IMR-90 (cell line): ENCODE results near the gene DUSP8. TPM values are rescaled to one million over a fixed set of nuclear protein-coding genes. Genes with fewer than 3 reads are reported as not detected.

Experiments used
- ATAC-seq: fragments of 200-7000 bp; cut with Tn5 transposase; 2 replicates; pipeline ENCODE4 v1.9.1; 2020; ENCODE audit warnings: low read depth, mild to moderate bottlenecking, moderate library complexity
- BruUV-seq: library from RNA; stranded (reverse); fragments of 400-500 nt; replicated peaks from 2 replicates; lab custom pipeline; 2021; lab: Mats Ljungman, UMichigan
- CTCF ChIA-PET: fragments of 300-600 bp; formaldehyde crosslinking; extraction: SDS; loops from one replicate; lab custom pipeline; 2021; ENCODE audit warnings: antibody characterized with exemption; lab: Yijun Ruan, JAX
- POLR2A ChIA-PET: fragments of 300-600 bp; sonication (Branson Sonifier 250); formaldehyde crosslinking; loops from one replicate; lab custom pipeline; 2022; ENCODE audit warnings: antibody characterized with exemption; ENCODE audit not compliant: unreplicated experiment; lab: Charles Lee
- DNase-seq: peaks from one replicate; pipeline ENCODE4 v3.0.0; 2013
- H2AFZ ChIP-seq: replicated peaks from 2 replicates; pipeline ENCODE3; 2013; ENCODE audit warnings: low read length, mild to moderate bottlenecking; ENCODE audit not compliant: poor library complexity
- H2AK5ac ChIP-seq: 2 replicates; pipeline ENCODE4 v1.6.1; 2013; ENCODE audit warnings: low read depth, low read length, inconsistent platforms
- H2AK9ac ChIP-seq: replicated peaks from 2 replicates; pipeline ENCODE3; 2013; ENCODE audit warnings: mild to moderate bottlenecking, low read depth, low read length, moderate library complexity; ENCODE audit not compliant: poor library complexity
- H2BK120ac ChIP-seq: 2 replicates; pipeline ENCODE4 v1.6.1; 2013; ENCODE audit warnings: low read depth, low read length, inconsistent platforms
- H2BK15ac ChIP-seq: 3 replicates; pipeline ENCODE4 v1.6.1; 2013; ENCODE audit warnings: low read depth, low read length, inconsistent platforms
- H2BK20ac ChIP-seq: 2 replicates; pipeline ENCODE4 v1.6.1; 2013; ENCODE audit warnings: low read depth, mild to moderate bottlenecking, inconsistent platforms, low read length, moderate library complexity
- H2BK5ac ChIP-seq: 2 replicates; pipeline ENCODE4 v1.6.1; 2013; ENCODE audit warnings: mild to moderate bottlenecking, low read depth, low read length, inconsistent platforms; ENCODE audit not compliant: poor library complexity, severe bottlenecking
- H3K14ac ChIP-seq: replicated peaks from 2 replicates; pipeline ENCODE4 v1.6.1; 2013; ENCODE audit warnings: low read depth, low read length, inconsistent platforms
- H3K18ac ChIP-seq: 2 replicates; pipeline ENCODE4 v1.6.1; 2013; ENCODE audit warnings: low read depth, low read length, control low read depth
- H3K23ac ChIP-seq: 2 replicates; pipeline ENCODE4 v1.6.1; 2013; ENCODE audit warnings: low read depth, low read length, inconsistent platforms
- H3K27ac ChIP-seq: 2 replicates; pipeline ENCODE4 v1.5.1; 2013; ENCODE audit warnings: mild to moderate bottlenecking, control low read depth, low read length; ENCODE audit not compliant: insufficient read depth
- H3K27me3 ChIP-seq: 2 replicates; pipeline ENCODE4 v1.6.1; 2013; ENCODE audit warnings: low read length; ENCODE audit not compliant: control insufficient read depth, insufficient read depth
- H3K36me3 ChIP-seq: 2 replicates; pipeline ENCODE4 v1.6.1; 2013; ENCODE audit warnings: low read length, mixed read lengths; ENCODE audit not compliant: control insufficient read depth, insufficient read depth
- H3K4ac ChIP-seq: 2 replicates; pipeline ENCODE4 v1.6.1; 2013; ENCODE audit warnings: low read depth, low read length, inconsistent platforms
- H3K4me1 ChIP-seq: 2 replicates; pipeline ENCODE4 v1.6.1; 2013; ENCODE audit warnings: low read length, mixed read lengths; ENCODE audit not compliant: control insufficient read depth, insufficient read depth
- H3K4me2 ChIP-seq: 2 replicates; pipeline ENCODE4 v1.6.1; 2013; ENCODE audit warnings: low read depth, mild to moderate bottlenecking, control low read depth, low read length, moderate library complexity
- H3K4me3 ChIP-seq: 2 replicates; pipeline ENCODE4 v1.5.1; 2013; ENCODE audit warnings: low read depth, mild to moderate bottlenecking, control low read depth, low read length, moderate library complexity; ENCODE audit not compliant: insufficient read depth
- H3K56ac ChIP-seq: 2 replicates; pipeline ENCODE4 v1.6.1; 2013; ENCODE audit warnings: low read length, inconsistent platforms; ENCODE audit not compliant: insufficient read depth; ENCODE audit errors: extremely low read depth
- H3K79me1 ChIP-seq, 2 experiments: 2 replicates each; pipeline ENCODE4 v1.6.1; 2013; ENCODE audit warnings: low read length in 2 of 2, inconsistent platforms in 1 of 2, low read depth in 1 of 2
- H3K9ac ChIP-seq: 2 replicates; pipeline ENCODE4 v1.6.1; 2013; ENCODE audit warnings: low read depth, low read length, control low read depth
- H3K9me1 ChIP-seq: 2 replicates; pipeline ENCODE4 v1.6.1; 2013; ENCODE audit warnings: low read length, inconsistent platforms; ENCODE audit not compliant: insufficient read depth
- H3K9me3 ChIP-seq: 2 replicates; pipeline ENCODE4 v1.6.1; 2013; ENCODE audit warnings: low read length; ENCODE audit not compliant: control insufficient read depth, insufficient read depth
- H4K20me1 ChIP-seq: 2 replicates; pipeline ENCODE4 v1.6.1; 2013; ENCODE audit warnings: low read length, inconsistent platforms; ENCODE audit not compliant: insufficient read depth
- H4K5ac ChIP-seq: 2 replicates; pipeline ENCODE4 v1.6.1; 2013; ENCODE audit warnings: mild to moderate bottlenecking, low read depth, low read length, control low read depth
- H4K8ac ChIP-seq, 2 experiments: 2 replicates each; pipeline ENCODE4 v1.6.1; 2013; ENCODE audit warnings: low read depth in 2 of 2, low read length in 2 of 2, control low read depth in 1 of 2, inconsistent platforms in 1 of 2
- H4K91ac ChIP-seq: 2 replicates; pipeline ENCODE4 v1.6.1; 2013; ENCODE audit warnings: low read depth, low read length, inconsistent platforms; ENCODE audit not compliant: insufficient read depth
- BHLHE40 ChIP-seq: fragments of 150-350 bp; IDR thresholded peaks from 2 replicates; pipeline ENCODE4 v1.6.1; 2016; ENCODE audit warnings: mild to moderate bottlenecking, low read depth, low read length
- MAFK ChIP-seq: IDR thresholded peaks from 2 replicates; pipeline ENCODE4 v1.6.1; 2012; ENCODE audit warnings: low read depth, low read length, improper control_type of control experiment
- WGBS, 2 experiments: methylation state at CpG; one replicate each; pipeline versions ENCODE4 v1.1.5 to v1.1.7; 2013; ENCODE audit warnings: missing lambda C conversion rate in 2 of 2; ENCODE audit not compliant: insufficient read length in 1 of 2; ENCODE audit errors: extremely low coverage in 2 of 2; 5-methylcytosine and 5-hydroxymethylcytosine counted together
- dilution Hi-C: fragments of 300-500 bp; cut with HindIII; formaldehyde crosslinking; loops from one replicate; pipeline ENCODE4 v1.14.3; 2018; ENCODE audit warnings: low sequenced_read_pairs; ENCODE audit not compliant: unreplicated experiment
- in situ Hi-C: fragments of 300-500 bp; cut with MboI; formaldehyde crosslinking; loops from 3 replicates; pipeline ENCODE4 v1.14.3; 2019; ENCODE audit warnings: low sequenced_read_pairs, inconsistent platforms, mixed read lengths
- intact Hi-C: fragments of 100-400 bp; cut with micrococcal nuclease; formaldehyde crosslinking; loops from 2 replicates; pipeline ENCODE4 v1.10.0; 2022
- polyA plus RNA-seq, 3 experiments: library from polyadenylated mRNA; depleted of rRNA; stranded (reverse); fragments of >200 nt; gene quantifications; 2 replicates each; pipeline ENCODE4 v1.2.3, GENCODE V29; 2012; ENCODE audit warnings: low replicate concordance in 1 of 3
- total RNA-seq: library from RNA; depleted of rRNA; stranded (reverse); fragments of >200 nt; gene quantifications from 2 replicates; pipeline ENCODE4 v1.2.3, GENCODE V29; 2012

The DUSP8 gene
- total and polyA plus RNA-seq, 2 of the 4 experiments (the other 2 are of a cell fraction), result 0.72 to 4.2 TPM

DNA sequence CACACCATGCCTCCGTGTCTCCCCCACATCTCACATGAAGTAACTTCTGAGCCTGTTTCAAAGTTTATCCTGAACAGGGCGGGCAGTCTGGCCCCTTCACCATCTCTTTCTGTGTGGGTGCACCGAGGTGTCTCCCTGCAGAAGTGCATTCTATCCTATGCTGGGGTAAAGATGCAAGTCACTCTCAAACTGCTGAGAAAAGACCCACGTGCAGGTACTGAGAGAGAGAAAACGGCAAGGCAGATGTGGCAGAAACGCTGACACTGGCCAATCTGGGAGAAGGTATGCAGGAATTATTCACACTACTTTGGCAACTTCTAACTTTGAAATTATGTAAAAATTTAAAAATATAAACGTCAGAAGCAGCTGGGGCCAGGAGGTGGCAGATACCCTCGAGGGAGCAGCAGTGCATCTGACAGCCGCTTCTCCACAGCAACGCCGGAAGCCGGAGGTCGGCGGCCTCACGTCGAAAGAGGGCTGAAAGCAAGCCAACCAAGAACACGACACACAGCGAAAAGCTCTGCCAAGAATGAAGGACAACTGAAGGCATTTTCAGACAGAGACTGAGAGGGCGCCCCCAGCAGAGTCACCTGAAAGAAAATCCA lies 51.3 kb downstream of the DUSP8 start:
- no peak overlapping the region for H3K4ac ChIP-seq
- WGBS, 2 experiments, result 22% methylated on average over 9 of the region's 19 CpGs; no CpG with 5 or more reads in 1 of the 2 experiments
- H3K79me1 ChIP-seq, result peaks cover 29 to 63% of the 10 kb centered on the region in 2 experiments
- intact Hi-C loops, result no loop called here
- 0 out of 2 replicates have a peak, but pooled peaks have one; percentile 22 for TF ChIP-seq MAFK
- no peak for TF ChIP-seq BHLHE40
- H2BK5ac ChIP-seq, result no peak overlapping the region
- H2BK20ac ChIP-seq, result no peak overlapping the region
- H2AFZ ChIP-seq, result no peak overlapping the region
- H3K18ac ChIP-seq, result no peak overlapping the region
- H4K5ac ChIP-seq, result no peak overlapping the region
- BruUV-seq, result no TSS peak
- CTCF ChIA-PET, result interaction anchor here (1.5 kb wide), 1 partner anchor 54 kb away, joined by 3 read pairs; no protein-coding TSS in a partner anchor
- no peak overlapping the region for H2BK120ac ChIP-seq
- no peak overlapping the region for H3K4me2 ChIP-seq
- no peak for DNase-seq
- no peak overlapping the region for H2AK5ac ChIP-seq
- H2AK9ac ChIP-seq, result no peak overlapping the region
- in situ Hi-C loops, result loop anchor here (25.0 kb wide), 1 partner anchor 308 kb away; the partner anchor contains the start of gene MUC5B
- no peaks in the 10 kb centered on the region for H3K9me3 ChIP-seq
- no peak overlapping the region for H4K91ac ChIP-seq
- POLR2A ChIA-PET, result no interaction called here
- dilution Hi-C loops, result no loop called here
- no peak overlapping the region for H4K8ac ChIP-seq
- no peak overlapping the region for H3K14ac ChIP-seq
- H3K9me1 ChIP-seq, result no peaks in the 10 kb centered on the region; the same call in 1 of the 2 replicates
- no peak overlapping the region for H3K23ac ChIP-seq
- no peak overlapping the region for H2BK15ac ChIP-seq
- H4K20me1 ChIP-seq, result peaks cover 91% of the 10 kb centered on the region
- no peaks in the 10 kb centered on the region for H3K27me3 ChIP-seq
- H3K27ac ChIP-seq, result no peak overlapping the region
- H3K4me3 ChIP-seq, result no peak overlapping the region
- peak; percentile 19; the same call in 1 of the 2 replicates for ATAC-seq
- H3K36me3 ChIP-seq, result no peaks in the 10 kb centered on the region
- no peak overlapping the region for H3K9ac ChIP-seq
- H3K56ac ChIP-seq, result no peak overlapping the region
- H3K4me1 ChIP-seq, result peaks cover 15% of the 10 kb centered on the region
